ENCODE measurements around the gene YY1. TPM values are rescaled to one million over a fixed set of nuclear protein-coding genes. Genes with fewer than 3 reads are reported as not detected.
A peak's percentile ranks its signal among the peaks of the same experiment; 100 is the strongest.

Gene YY1
- total and polyA plus RNA-seq, 2 of the 4 experiments (the other 2 are of a cell fraction): 21.7 to 29.9 TPM

- TF ChIP-seq USF2 (IDR thresholded peaks at IDR 0.05; ENCODE audit: low read depth, low read length) (peak; percentile 59; the same call in 1 of the 2 replicates), RCOR1 (IDR thresholded peaks at IDR 0.05; ENCODE audit: insufficient replicate concordance, low read length) (no peak)
These were observed at the start of gene YY1 (continued) for GRCh38 chr14:100238419-100239210.

GRCh38 chr14:100190126-100190525 is 48.8 kb upstream of the YY1 start:
- no peaks in the 10 kb centered on the region for H3K27me3 ChIP-seq (ENCODE audit: control insufficient read depth, insufficient read depth, low read length)
- WGBS, 2 experiments (ENCODE audit: extremely low coverage in 2 of 2, insufficient read length in 1 of 2): no CpG with 5 or more reads among the region's 1 CpG
- no peak overlapping the region for H3K27ac ChIP-seq (ENCODE audit: insufficient read depth, low read length)
- no peak overlapping the region for H3K14ac ChIP-seq (replicated peaks; ENCODE audit: low read depth, low read length)
- no peak overlapping the region for H2BK5ac ChIP-seq (ENCODE audit: low read depth, low read length, poor library complexity, severe bottlenecking)
- H2AK5ac ChIP-seq (ENCODE audit: low read depth, low read length): no peak overlapping the region
- no peak overlapping the region for H3K18ac ChIP-seq (ENCODE audit: low read depth, low read length)
- in situ Hi-C loops (cut with MboI; ENCODE audit: low sequenced_read_pairs): loop anchor here (10.0 kb wide), 1 partner anchor 205 kb away; no protein-coding TSS in a partner anchor
- intact Hi-C loops (cut with micrococcal nuclease): no loop called here
- no peak overlapping the region for H3K4me2 ChIP-seq (ENCODE audit: low read depth, low read length)
- no peaks in the 10 kb centered on the region for H3K9me3 ChIP-seq (ENCODE audit: control insufficient read depth, insufficient read depth, low read length)
- no peak overlapping the region for H3K56ac ChIP-seq (ENCODE audit: extremely low read depth, insufficient read depth, low read length)
- dilution Hi-C loops (cut with HindIII; ENCODE audit: low sequenced_read_pairs, unreplicated experiment): no loop called here
- H3K79me1 ChIP-seq (ENCODE audit: low read depth in 1 of 2, low read length in 2 of 2): peaks cover 0 to 4% of the 10 kb centered on the region in 2 experiments; a peak in 1 of 4 replicates
- H3K4ac ChIP-seq (ENCODE audit: low read depth, low read length): no peak overlapping the region
- H3K9me1 ChIP-seq (ENCODE audit: insufficient read depth, low read length): peaks cover 11% of the 10 kb centered on the region
- no peak overlapping the region for H2BK15ac ChIP-seq (ENCODE audit: low read depth, low read length)
- CTCF ChIA-PET: interaction anchor here (0.6 kb wide), 1 partner anchor 32 kb away, joined by 5 read pairs; no protein-coding TSS in a partner anchor
- no peak for ATAC-seq (ENCODE audit: low read depth)
- H2BK120ac ChIP-seq (ENCODE audit: low read depth, low read length): no peak overlapping the region
- no peak overlapping the region for H2AK9ac ChIP-seq (replicated peaks; ENCODE audit: low read depth, low read length, poor library complexity)
- no peak overlapping the region for H2BK20ac ChIP-seq (ENCODE audit: low read depth, low read length)
- no peak overlapping the region for H2AFZ ChIP-seq (replicated peaks; ENCODE audit: low read length, poor library complexity)
- H4K91ac ChIP-seq (ENCODE audit: insufficient read depth, low read depth, low read length): no peak overlapping the region
- POLR2A ChIA-PET (ENCODE audit: unreplicated experiment): no interaction called here
- no peak overlapping the region for H4K5ac ChIP-seq (ENCODE audit: low read depth, low read length)
- H4K8ac ChIP-seq (ENCODE audit: low read depth in 2 of 2, low read length in 2 of 2): no peak overlapping the region
- no TSS peak for BruUV-seq (replicated peaks)
- peaks cover 6% of the 10 kb centered on the region for H3K4me1 ChIP-seq (ENCODE audit: control insufficient read depth, insufficient read depth, low read length)
- H3K23ac ChIP-seq (ENCODE audit: low read depth, low read length): no peak overlapping the region
- no peak for DNase-seq
- no peak overlapping the region for H3K9ac ChIP-seq (ENCODE audit: low read depth, low read length)
- no peaks in the 10 kb centered on the region for H3K36me3 ChIP-seq (ENCODE audit: control insufficient read depth, insufficient read depth, low read length)
- no peaks in the 10 kb centered on the region for H4K20me1 ChIP-seq (ENCODE audit: insufficient read depth, low read length)
- no peak overlapping the region for H3K4me3 ChIP-seq (ENCODE audit: insufficient read depth, low read depth, low read length)
- TF ChIP-seq RCOR1 (IDR thresholded peaks at IDR 0.05; ENCODE audit: insufficient replicate concordance, low read length) (no peak), MAFK (IDR thresholded peaks at IDR 0.05; ENCODE audit: low read depth, low read length) (no peak), ELK1 (IDR thresholded peaks at IDR 0.05; ENCODE audit: borderline replicate concordance, low read depth, low read length) (no peak), CTCF (conservative IDR thresholded peaks at IDR 0.05; ENCODE audit: low read depth, low read length) (no peak), FOS (IDR thresholded peaks at IDR 0.05; ENCODE audit: low read depth, low read length) (no peak), CEBPB (IDR thresholded peaks at IDR 0.05; ENCODE audit: low read depth, low read length) (no peak), RFX5 (IDR thresholded peaks at IDR 0.05; ENCODE audit: low read depth, low read length) (no peak), NFE2L2 (IDR thresholded peaks at IDR 0.05; ENCODE audit: low read depth, low read length) (no peak), RAD21 (IDR thresholded peaks at IDR 0.05; ENCODE audit: low read length) (no peak), BHLHE40 (IDR thresholded peaks at IDR 0.05; ENCODE audit: low read depth, low read length) (no peak), MAZ (IDR thresholded peaks at IDR 0.05; ENCODE audit: borderline replicate concordance, low read depth, low read length) (no peak)
